Endothelial cell of umbilical vein (primary cell): ENCODE results near the gene DUSP15. TPM values are rescaled to one million over a fixed set of nuclear protein-coding genes. Genes with fewer than 3 reads are reported as not detected.

Source experiments
- BruUV-seq: library from RNA; stranded (reverse); fragments of 400-500 nt; replicated peaks from 2 replicates; lab custom pipeline; 2021; lab: Mats Ljungman, UMichigan
- CTCF ChIA-PET: fragments of 300-600, 350-600 bp; sonication (Branson Sonifier 250); formaldehyde crosslinking; loops from one replicate; lab custom pipeline; 2021; ENCODE audit warnings: antibody characterized with exemption, inconsistent platforms; lab: Charles Lee
- POLR2A ChIA-PET: fragments of 300-600, 350-600 bp; sonication (Branson Sonifier 250); formaldehyde crosslinking; loops from one replicate; lab custom pipeline; 2021; ENCODE audit warnings: antibody characterized with exemption, inconsistent platforms; lab: Charles Lee
- DNase-seq: peaks from one replicate; pipeline ENCODE4 v3.0.0-alpha.2; 2011; ENCODE audit warnings: low read depth, low spot score
- FAIRE-seq: peaks from 2 replicates; lab custom pipeline; 2011; peaks lifted over from hg19 to GRCh38; lab: Jason Lieb, UNC
- H2AFZ ChIP-seq: 2 replicates; pipeline ENCODE4 v1.6.0; 2012; ENCODE audit warnings: low read depth, low read length, control low read depth, inconsistent platforms
- H3K27ac ChIP-seq: 2 replicates; pipeline ENCODE4 v1.5.1; 2011; ENCODE audit warnings: low read depth, mild to moderate bottlenecking, control low read depth, low read length, moderate library complexity; ENCODE audit not compliant: insufficient read depth
- H3K27me3 ChIP-seq, 2 experiments: 2 replicates each; pipeline versions ENCODE4 v1.6.0 to v1.6.1; 2011; ENCODE audit warnings: low read length in 2 of 2, mixed read lengths in 1 of 2; ENCODE audit not compliant: control insufficient read depth in 2 of 2, insufficient read depth in 2 of 2
- H3K36me3 ChIP-seq, 2 experiments: 2 replicates in 1 of 2; 3 replicates in 1 of 2; pipeline ENCODE4 v1.5.1; 2011; ENCODE audit warnings: low read length in 2 of 2, mild to moderate bottlenecking in 1 of 2, moderate library complexity in 1 of 2; ENCODE audit not compliant: control insufficient read depth in 2 of 2, insufficient read depth in 2 of 2; ENCODE audit errors: extremely low read depth in 1 of 2
- H3K4me1 ChIP-seq: 3 replicates; pipeline ENCODE4 v1.5.1; 2011; ENCODE audit warnings: mild to moderate bottlenecking, low read length; ENCODE audit not compliant: control insufficient read depth, insufficient read depth; ENCODE audit errors: extremely low read depth
- H3K4me2 ChIP-seq: 2 replicates; pipeline ENCODE4 v1.6.1; 2011; ENCODE audit warnings: low read length, control low read depth, mixed read lengths; ENCODE audit not compliant: insufficient read depth
- H3K4me3 ChIP-seq, 3 experiments: fragments of 200-600 bp in 1 of 3; sonication (generic), shearing (Covaris generic) in 1 of 3; replicated peaks in 1 of 3; 2 replicates each; pipeline ENCODE4 v1.5.1; 2011 to 2016; ENCODE audit warnings: control low read depth in 3 of 3, low read length in 3 of 3, mild to moderate bottlenecking in 2 of 3, inconsistent platforms in 1 of 3, low read depth in 1 of 3, moderate library complexity in 1 of 3; ENCODE audit not compliant: insufficient read depth in 1 of 3
- H3K79me2 ChIP-seq: 2 replicates; pipeline ENCODE4 v1.6.0; 2012; ENCODE audit warnings: low read length, inconsistent platforms; ENCODE audit not compliant: control insufficient read depth, insufficient read depth
- H3K9ac ChIP-seq: replicated peaks from 2 replicates; pipeline ENCODE3; 2011; ENCODE audit warnings: low read length, control low read depth; ENCODE audit not compliant: insufficient read depth; ENCODE audit errors: extremely low read depth
- H3K9me1 ChIP-seq: replicated peaks from 3 replicates; pipeline ENCODE4 v1.6.0; 2011; ENCODE audit warnings: mild to moderate bottlenecking, low read length; ENCODE audit not compliant: control insufficient read depth, insufficient read depth; ENCODE audit errors: extremely low read depth
- H3K9me3 ChIP-seq: replicated peaks from 2 replicates; pipeline ENCODE4 v1.5.1; 2012; ENCODE audit warnings: low read length, inconsistent platforms; ENCODE audit not compliant: control insufficient read depth, insufficient read depth
- H4K20me1 ChIP-seq: replicated peaks from 2 replicates; pipeline ENCODE3; 2011; ENCODE audit warnings: mild to moderate bottlenecking, low read length; ENCODE audit not compliant: control insufficient read depth, insufficient read depth; ENCODE audit errors: extremely low read depth
- EZH2 ChIP-seq: IDR thresholded peaks from 2 replicates; pipeline ENCODE4 v1.6.1; 2012; ENCODE audit warnings: borderline replicate concordance, low read depth, mild to moderate bottlenecking, moderate library complexity, low read length, inconsistent platforms; ENCODE audit not compliant: severe bottlenecking
- FOS ChIP-seq: IDR thresholded peaks from 2 replicates; pipeline ENCODE4 v1.6.1; 2011; ENCODE audit warnings: mild to moderate bottlenecking, low read length, moderate library complexity, borderline replicate concordance; ENCODE audit not compliant: insufficient read depth
- GATA2 ChIP-seq: IDR thresholded peaks from 2 replicates; pipeline ENCODE4 v1.7.0; 2011; ENCODE audit warnings: low read depth, mild to moderate bottlenecking, moderate library complexity, mixed read lengths, low read length; ENCODE audit not compliant: insufficient read length, insufficient read depth
- JUN ChIP-seq: IDR thresholded peaks from 2 replicates; pipeline ENCODE4 v1.6.1; 2011; ENCODE audit warnings: borderline replicate concordance, low read depth; ENCODE audit not compliant: insufficient read length, insufficient read depth
- MYC ChIP-seq: IDR thresholded peaks from one replicate; pipeline ENCODE4 v1.6.1; 2011; ENCODE audit warnings: mild to moderate bottlenecking, low read depth, low read length
- POLR2A ChIP-seq: IDR thresholded peaks from 2 replicates; pipeline ENCODE4 v1.6.1; 2012; ENCODE audit warnings: low read depth, mild to moderate bottlenecking, control low read depth, low read length
- POLR2AphosphoS5 ChIP-seq: IDR thresholded peaks from 2 replicates; pipeline ENCODE4 v1.6.1; 2012; ENCODE audit warnings: low read depth, mild to moderate bottlenecking, control low read depth, low read length, moderate library complexity; ENCODE audit not compliant: insufficient read depth
- dilution Hi-C: fragments of 300-500 bp; cut with MboI; formaldehyde crosslinking; loops from one replicate; pipeline ENCODE4 v1.15.0; 2019; ENCODE audit warnings: low sequenced_read_pairs; ENCODE audit not compliant: extremely low pct_ligation_motif_present
- intact Hi-C: fragments of 100-400 bp; cut with micrococcal nuclease; formaldehyde crosslinking; loops from one replicate; pipeline ENCODE4 v1.10.0; 2022
- polyA plus RNA-seq, 4 experiments: library from polyadenylated mRNA; depleted of rRNA in 3 of 4; stranded (reverse) in 3 of 4; unstranded in 1 of 4; fragments of >200 nt; gene quantifications; 2 replicates each; pipeline versions ENCODE4 v1.2.1 to v1.2.3, GENCODE V29; 2011 to 2012; ENCODE audit warnings: missing spikeins in 1 of 4
- total RNA-seq: library from RNA; stranded (reverse); gene quantifications from 2 replicates; pipeline ENCODE4 v1.2.3, GENCODE V29; 2021
- TF ChIP-seq, protein P1 (sequence below): IDR thresholded peaks from 2 replicates; pipeline ENCODE4 v1.6.1; 2011; ENCODE audit not compliant: insufficient read depth, insufficient read length
- TF ChIP-seq, protein P2 (sequence below), 2 donors: IDR thresholded peaks; 1 replicate in 1 of 2; 2 replicates in 1 of 2; pipeline ENCODE4 v1.5.1; 2011; ENCODE audit warnings: low read length in 2 of 2, mild to moderate bottlenecking in 2 of 2, moderate library complexity in 2 of 2, control low read depth in 1 of 2, inconsistent platforms in 1 of 2, low read depth in 1 of 2; ENCODE audit not compliant: insufficient read depth in 1 of 2; ENCODE audit errors: extremely low read depth in 1 of 2

Gene DUSP15
- total and polyA plus RNA-seq, 2 donors (not counting 3 experiments of a cell fraction or from before 2014, with no cell fraction given): 0.33 TPM; not detected in 1

DNA sequence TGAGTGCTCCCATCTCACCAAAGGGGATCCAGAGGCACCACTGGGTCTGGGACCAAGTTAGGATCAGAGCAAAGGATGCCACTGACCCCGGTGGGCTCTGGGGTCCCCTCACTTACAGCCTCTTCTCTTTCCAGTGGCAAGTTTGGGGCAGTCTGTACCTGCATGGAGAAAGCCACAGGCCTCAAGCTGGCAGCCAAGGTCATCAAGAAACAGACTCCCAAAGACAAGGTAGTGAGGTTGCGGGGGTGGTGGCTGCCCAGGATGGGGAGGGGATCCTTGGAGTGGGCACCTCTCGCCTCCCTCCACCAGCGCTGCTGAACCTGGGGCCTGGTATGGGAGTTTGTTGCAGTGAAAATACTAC lies 46.2 kb downstream of the DUSP15 start:
- TF ChIP-seq FOS (no peak), GATA2 (no peak), POLR2AphosphoS5 (no peak), POLR2A (no peak), JUN (no peak), MYC (no peak), EZH2 (no peak)
- TF ChIP-seq, protein P1, sequence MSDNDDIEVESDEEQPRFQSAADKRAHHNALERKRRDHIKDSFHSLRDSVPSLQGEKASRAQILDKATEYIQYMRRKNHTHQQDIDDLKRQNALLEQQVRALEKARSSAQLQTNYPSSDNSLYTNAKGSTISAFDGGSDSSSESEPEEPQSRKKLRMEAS: no peak
- TF ChIP-seq, protein P2, sequence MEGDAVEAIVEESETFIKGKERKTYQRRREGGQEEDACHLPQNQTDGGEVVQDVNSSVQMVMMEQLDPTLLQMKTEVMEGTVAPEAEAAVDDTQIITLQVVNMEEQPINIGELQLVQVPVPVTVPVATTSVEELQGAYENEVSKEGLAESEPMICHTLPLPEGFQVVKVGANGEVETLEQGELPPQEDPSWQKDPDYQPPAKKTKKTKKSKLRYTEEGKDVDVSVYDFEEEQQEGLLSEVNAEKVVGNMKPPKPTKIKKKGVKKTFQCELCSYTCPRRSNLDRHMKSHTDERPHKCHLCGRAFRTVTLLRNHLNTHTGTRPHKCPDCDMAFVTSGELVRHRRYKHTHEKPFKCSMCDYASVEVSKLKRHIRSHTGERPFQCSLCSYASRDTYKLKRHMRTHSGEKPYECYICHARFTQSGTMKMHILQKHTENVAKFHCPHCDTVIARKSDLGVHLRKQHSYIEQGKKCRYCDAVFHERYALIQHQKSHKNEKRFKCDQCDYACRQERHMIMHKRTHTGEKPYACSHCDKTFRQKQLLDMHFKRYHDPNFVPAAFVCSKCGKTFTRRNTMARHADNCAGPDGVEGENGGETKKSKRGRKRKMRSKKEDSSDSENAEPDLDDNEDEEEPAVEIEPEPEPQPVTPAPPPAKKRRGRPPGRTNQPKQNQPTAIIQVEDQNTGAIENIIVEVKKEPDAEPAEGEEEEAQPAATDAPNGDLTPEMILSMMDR (IDR thresholded peaks at IDR 0.05; ENCODE audit: extremely low read depth in 1 of 2, insufficient read depth in 1 of 2, low read depth in 1 of 2, low read length in 2 of 2): no peak
- Histone ChIP-seq H3K36me3 (no peaks in the 10 kb centered on the region), H3K4me1 (peaks cover 22% of the 10 kb centered on the region), H3K9me1 (no peaks in the 10 kb centered on the region), H2AFZ (no peak overlapping the region), H3K9ac (peak overlapping the region; percentile 18), H3K79me2 (no peaks in the 10 kb centered on the region), H3K9me3 (no peaks in the 10 kb centered on the region), H3K4me3 (no peak overlapping the region), H3K4me2 (no peak overlapping the region), H3K27me3 (no peaks in the 10 kb centered on the region), H3K27ac (peak overlapping the region; percentile 79), H4K20me1 (no peaks in the 10 kb centered on the region)
- DNase-seq (no peak), FAIRE-seq (no peak)
- intact Hi-C loops (no loop called here), dilution Hi-C loops (no loop called here)
- ChIA-PET CTCF (interaction anchor here (0.8 to 25.3 kb wide), 9 partner anchors 10 to 954 kb away, joined by 3 to 619 read pairs (median 11); partner anchors contain the start of gene FOXS1), POLR2A (no interaction called here)
- TSS peak; percentile 27 for BruUV-seq
